HEK293T (cell line): ENCODE measurements around the gene ZNF814.

ENCODE experiments used
- CTCF ChIA-PET: fragments of 350-600 bp; formaldehyde crosslinking; extraction: SDS; loops from one replicate; lab custom pipeline; 2021; ENCODE audit warnings: antibody characterized with exemption, inconsistent platforms; lab: Yijun Ruan, JAX
- POLR2A ChIA-PET: fragments of 350-600 bp; formaldehyde crosslinking; extraction: SDS; loops from one replicate; lab custom pipeline; 2020; ENCODE audit warnings: antibody characterized with exemption, inconsistent platforms; lab: Yijun Ruan, JAX
- DNase-seq: peaks from one replicate; pipeline ENCODE4 v3.0.0; 2012; ENCODE audit warnings: mixed read lengths; ENCODE audit errors: extremely low spot score
- ARNT ChIP-seq: fragments of 450-650 bp; IDR thresholded peaks from 2 replicates; pipeline ENCODE4 v1.6.1; 2017; ENCODE audit warnings: mild to moderate bottlenecking
- ELF4 ChIP-seq: fragments of 450-650 bp; IDR thresholded peaks from 2 replicates; pipeline ENCODE4 v1.6.1; 2017; ENCODE audit warnings: antibody characterized with exemption
- FOXA1 ChIP-seq: fragments of 450-650 bp; IDR thresholded peaks from 2 replicates; pipeline ENCODE4 v1.6.1; 2016; ENCODE audit warnings: mild to moderate bottlenecking
- FOXK2 ChIP-seq: fragments of 450-650 bp; IDR thresholded peaks from 2 replicates; pipeline ENCODE4 v1.6.1; 2016; ENCODE audit warnings: mild to moderate bottlenecking
- HDGF ChIP-seq: fragments of 450-650 bp; IDR thresholded peaks from 2 replicates; pipeline ENCODE4 v1.6.1; 2017; ENCODE audit warnings: antibody characterized with exemption, borderline replicate concordance
- L3MBTL2 ChIP-seq: fragments of 450-650 bp; conservative IDR thresholded peaks from 2 replicates; pipeline ENCODE4 v1.6.1; 2016; ENCODE audit warnings: mild to moderate bottlenecking
- LEF1 ChIP-seq: fragments of 450-650 bp; IDR thresholded peaks from 2 replicates; pipeline ENCODE4 v1.6.1; 2017; ENCODE audit warnings: mild to moderate bottlenecking, borderline replicate concordance
- NFRKB ChIP-seq: fragments of 450-650 bp; IDR thresholded peaks from 2 replicates; pipeline ENCODE4 v1.6.1; 2016; ENCODE audit warnings: mild to moderate bottlenecking, moderate library complexity
- SP1 ChIP-seq: fragments of 450-650 bp; IDR thresholded peaks from 2 replicates; pipeline ENCODE4 v1.6.1; 2017
- SUZ12 ChIP-seq: fragments of 450-650 bp; IDR thresholded peaks from 2 replicates; pipeline ENCODE4 v1.6.1; 2016; ENCODE audit warnings: mild to moderate bottlenecking
- TARDBP ChIP-seq: fragments of 450-650 bp; IDR thresholded peaks from 2 replicates; pipeline ENCODE4 v1.6.1; 2016
- ZNF384 ChIP-seq: fragments of 450-650 bp; IDR thresholded peaks from 2 replicates; pipeline ENCODE4 v1.6.1; 2016

ZNF814 gene

GRCh38 chr19:57803265-57803593 is 85.6 kb downstream of the ZNF814 start:
- no peak for DNase-seq
- TF ChIP-seq NFRKB (no peak), SP1 (no peak), FOXA1 (no peak), SUZ12 (no peak), TARDBP (no peak), L3MBTL2 (no peak), ZNF384 (no peak), HDGF (no peak), LEF1 (no peak), FOXK2 (no peak)
- POLR2A ChIA-PET: interaction anchor here (1.6 kb wide), 1 partner anchor 12 kb away, joined by 4 read pairs; no protein-coding TSS in a partner anchor
- CTCF ChIA-PET: no interaction called here

GRCh38 chr19:57802269-57802668 is 86.6 kb downstream of the ZNF814 start:
- ChIA-PET POLR2A (interaction anchor here (1.6 kb wide), 1 partner anchor 13 kb away, joined by 4 read pairs; no protein-coding TSS in a partner anchor), CTCF (no interaction called here)
- TF ChIP-seq TARDBP (no peak), ZNF384 (no peak), SUZ12 (no peak)
- DNase-seq: no peak

- DNase-seq: no peak
- CTCF ChIA-PET: no interaction called here
- TF ChIP-seq SUZ12: no peak
- no peak for TF ChIP-seq L3MBTL2
- TF ChIP-seq ZNF384: no peak
- TF ChIP-seq ELF4: no peak
- TF ChIP-seq FOXA1: no peak
- TF ChIP-seq ARNT: no peak
- POLR2A ChIA-PET: interaction anchor here (1.3 kb wide), 1 partner anchor 19 kb away, joined by 5 read pairs; no protein-coding TSS in a partner anchor
These were observed 88.1 kb downstream of the ZNF814 start for GRCh38 chr19:57800696-57801095.
